H54 (cell line): ENCODE data around the gene RAB11FIP4.
"Not testable (repeated sequence)": the region's sequence is repeated elsewhere in the genome, so short reads cannot be mapped to it uniquely, and the experiment has no call there.

Experiments used
- DNase-seq: peaks from one replicate; pipeline ENCODE4 v3.0.0; 2011; ENCODE audit warnings: low spot score, mixed read lengths; ENCODE audit not compliant: insufficient read length
- FAIRE-seq: peaks from 3 replicates; lab custom pipeline; 2011; peaks lifted over from hg19 to GRCh38; lab: Jason Lieb, UNC
- POLR2A ChIP-seq: IDR thresholded peaks from 2 replicates; pipeline ENCODE4 v1.6.1; 2011; ENCODE audit warnings: low read depth, mild to moderate bottlenecking, low read length

Gene RAB11FIP4

GRCh38 chr17:31437720-31438400 is 46.4 kb downstream of the RAB11FIP4 start:
- no peak for FAIRE-seq
- no peak for TF ChIP-seq POLR2A
- DNase-seq: no peak

DNA sequence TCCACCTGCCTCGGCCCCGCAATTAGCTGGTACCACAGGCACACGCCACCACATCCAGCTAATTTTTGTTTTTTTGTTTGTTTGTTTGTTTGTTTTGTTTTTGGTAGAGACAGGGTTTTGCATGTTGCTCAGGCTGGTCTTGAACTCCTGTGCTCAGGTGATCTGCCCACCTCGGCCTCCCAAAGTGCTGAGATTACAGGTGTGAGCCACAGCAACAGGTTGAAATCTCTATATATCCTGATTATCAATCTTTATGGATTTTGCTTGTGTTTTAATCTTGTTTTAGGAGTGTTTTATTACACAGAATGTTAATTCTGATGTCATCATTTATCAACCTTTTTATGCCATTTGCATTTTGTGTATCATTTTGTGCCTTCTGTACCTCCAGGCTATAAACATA is 48.2 kb downstream of the RAB11FIP4 start:
- FAIRE-seq (no peak), DNase-seq (no peak)
- no peak for TF ChIP-seq POLR2A

DNA sequence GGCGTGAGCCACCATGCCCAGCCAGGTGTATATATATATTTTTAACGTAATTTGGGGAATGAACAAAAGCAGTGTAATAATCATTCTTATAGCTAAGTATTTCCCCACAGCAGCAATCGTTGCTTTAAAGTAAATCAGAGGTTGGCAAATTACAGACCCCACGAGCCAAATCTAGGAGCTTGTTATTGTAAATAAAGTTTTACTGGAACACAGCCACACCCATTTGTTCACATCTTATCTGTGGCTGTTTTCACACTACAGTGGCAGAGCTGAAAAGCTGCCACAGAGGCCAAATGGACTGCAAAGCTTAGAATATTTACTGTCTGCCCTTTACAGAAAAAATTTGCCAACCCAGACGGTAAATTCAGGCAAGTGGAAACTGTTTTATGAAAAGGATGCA is 50.8 kb downstream of the RAB11FIP4 start:
- no peak for TF ChIP-seq POLR2A

DNA sequence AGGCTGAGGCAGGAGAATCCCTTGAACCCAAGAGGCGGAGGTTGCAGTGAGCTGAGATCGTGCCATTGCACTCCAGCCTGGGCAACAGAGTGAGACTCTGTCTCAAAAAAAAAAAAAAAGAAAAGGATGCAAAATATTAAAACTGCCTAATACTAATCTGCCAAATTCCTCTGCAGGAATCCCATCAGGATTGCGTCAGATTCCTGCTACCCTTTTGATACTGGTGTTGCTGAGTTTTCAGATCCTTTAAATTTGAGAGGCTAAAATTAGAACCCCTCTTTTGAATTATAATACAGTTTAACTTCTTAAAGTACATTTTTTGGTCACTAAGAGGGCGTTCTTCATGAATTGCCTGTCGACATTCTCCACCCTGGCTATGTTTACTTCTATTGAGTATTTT is 51.4 kb downstream of the RAB11FIP4 start:
- FAIRE-seq, DNase-seq: not testable (repeated sequence)

More for the DNA sequence above, 50.8 kb downstream of the RAB11FIP4 start:
- no peak for DNase-seq
- FAIRE-seq: no peak

DNA sequence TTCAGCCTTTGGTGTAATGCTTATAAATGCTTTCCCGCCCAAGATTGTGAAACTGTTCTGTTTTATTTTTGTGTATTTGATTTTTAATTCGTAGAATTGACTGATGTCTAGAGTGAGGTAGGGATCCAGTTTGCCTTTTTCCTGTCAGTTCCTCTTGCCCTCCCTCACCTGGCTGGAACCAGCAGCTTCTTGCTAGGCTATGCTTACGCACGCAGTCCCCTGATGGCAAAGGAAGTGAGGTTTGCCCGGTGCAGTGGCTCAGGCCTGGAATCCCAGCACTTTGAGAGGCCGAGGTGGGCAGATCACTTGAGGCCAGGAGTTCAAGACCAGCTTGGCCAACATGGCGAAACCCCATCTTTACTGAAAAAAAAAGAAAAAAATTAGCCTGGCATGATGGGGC is 51.9 kb downstream of the RAB11FIP4 start:
- no peak for TF ChIP-seq POLR2A
- FAIRE-seq (no peak), DNase-seq (no peak)

- no peak for TF ChIP-seq POLR2A
- FAIRE-seq (no peak), DNase-seq (no peak)
Measured at GRCh38 chr17:31444026-31444425, 52.6 kb downstream of the RAB11FIP4 start.

DNA sequence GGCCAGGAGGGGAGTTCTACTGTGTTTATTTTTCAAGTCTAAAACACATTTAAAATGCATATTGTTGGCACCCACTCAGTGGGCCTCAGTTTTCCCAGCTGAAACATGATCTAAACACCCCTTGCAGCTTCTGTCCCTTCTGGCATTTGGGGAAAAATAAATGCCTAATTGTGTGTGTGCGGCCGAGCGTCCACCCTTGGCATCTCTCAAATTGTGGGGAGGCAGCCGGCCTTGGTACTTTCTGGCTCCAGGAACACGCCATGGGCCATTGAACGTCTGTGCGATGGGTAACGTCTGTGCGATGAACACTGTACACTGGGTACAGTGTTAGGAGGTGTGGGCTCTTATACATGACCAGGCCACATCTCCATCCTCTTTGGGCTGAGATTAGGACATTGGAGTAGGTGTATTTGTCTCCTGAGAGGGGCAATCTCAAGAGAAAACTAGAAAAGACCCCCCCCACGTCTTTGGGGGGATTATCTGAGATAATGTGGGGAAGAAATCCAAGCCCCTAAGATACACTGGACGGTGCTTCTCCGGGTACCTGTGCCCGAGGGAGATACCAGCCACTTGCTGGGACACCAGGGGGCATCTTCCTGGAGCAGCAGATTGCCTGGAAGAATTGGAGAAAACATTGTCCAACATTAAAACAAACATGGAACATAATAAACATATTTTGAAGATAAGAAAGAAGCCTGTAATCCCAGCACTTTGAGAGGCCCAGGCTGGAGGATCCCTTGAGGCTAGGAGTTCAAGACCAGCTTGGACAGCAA is 54.9 kb downstream of the RAB11FIP4 start:
- no peak for TF ChIP-seq POLR2A
- DNase-seq (no peak), FAIRE-seq (no peak)

DNA sequence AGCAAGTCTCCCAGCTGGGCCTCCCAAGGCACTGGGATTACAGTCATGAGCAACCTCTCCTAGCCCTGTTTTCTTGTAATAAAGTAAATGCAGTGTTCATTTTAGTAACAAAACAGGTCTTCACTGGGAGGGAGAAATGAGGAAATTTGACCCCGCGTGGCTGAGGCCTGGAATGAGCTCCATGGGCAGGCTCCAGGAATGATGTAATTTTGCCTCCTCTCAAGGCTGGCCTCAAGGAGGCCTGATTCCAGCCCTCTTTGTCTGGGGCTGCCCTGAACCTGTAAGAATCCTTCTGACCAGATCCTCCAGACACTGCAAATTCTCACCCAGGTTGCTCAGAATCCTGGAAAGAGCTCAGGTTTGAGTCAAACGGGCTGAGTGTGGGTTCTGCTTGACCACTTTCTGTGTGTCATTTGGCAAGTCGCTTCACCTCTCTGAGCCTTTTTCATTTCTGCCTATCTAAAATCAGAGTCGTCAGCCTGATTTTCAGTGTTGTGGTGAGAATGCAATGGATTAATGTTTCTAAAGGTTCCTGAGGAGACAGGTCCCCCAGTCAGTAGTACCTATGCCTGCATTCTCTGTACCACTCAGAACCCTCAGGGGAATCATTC is 57.1 kb downstream of the RAB11FIP4 start:
- no peak for TF ChIP-seq POLR2A
- DNase-seq: no peak
- FAIRE-seq: no peak

- no peak for FAIRE-seq
- TF ChIP-seq POLR2A: no peak
- DNase-seq: no peak
Measured at GRCh38 chr17:31449111-31449510, 57.6 kb downstream of the RAB11FIP4 start.

- FAIRE-seq (no peak), DNase-seq (no peak)
- no peak for TF ChIP-seq POLR2A
Measured at GRCh38 chr17:31449746-31450145, 58.3 kb downstream of the RAB11FIP4 start.

- no peak for FAIRE-seq
Measured at GRCh38 chr17:31452101-31452500, 60.6 kb downstream of the RAB11FIP4 start.

GRCh38 chr17:31452561-31453110 is 61.2 kb downstream of the RAB11FIP4 start:
- FAIRE-seq (no peak), DNase-seq (no peak)
- TF ChIP-seq POLR2A: no peak

More at GRCh38 chr17:31452101-31452500, 60.6 kb downstream of the RAB11FIP4 start:
- no peak for TF ChIP-seq POLR2A
- DNase-seq: no peak

- FAIRE-seq (no peak), DNase-seq (no peak)
- no peak for TF ChIP-seq POLR2A
Measured at GRCh38 chr17:31453896-31454295, 62.4 kb downstream of the RAB11FIP4 start.

DNA sequence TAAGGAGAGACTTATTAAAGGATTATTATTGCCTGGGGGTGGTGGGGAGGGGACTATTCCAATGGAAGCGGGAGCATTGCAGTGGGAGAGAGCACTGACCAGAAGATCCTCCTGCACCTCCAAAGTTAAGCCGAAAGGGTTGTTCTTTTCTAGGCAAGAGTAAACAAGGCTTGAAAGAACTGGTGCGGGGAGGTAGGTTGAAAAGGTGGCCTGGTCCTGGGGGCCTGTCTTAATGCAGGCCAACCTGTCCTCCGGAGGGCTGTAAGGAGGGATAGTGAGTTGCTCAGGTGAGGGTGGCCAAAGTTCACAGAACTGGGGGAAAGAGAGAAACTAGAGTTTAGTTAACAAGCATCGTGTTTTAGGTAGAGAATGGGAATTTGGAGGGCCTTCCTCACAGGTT is 65.3 kb downstream of the RAB11FIP4 start:
- DNase-seq: no peak

More for the DNA sequence above, 65.3 kb downstream of the RAB11FIP4 start:
- TF ChIP-seq POLR2A: no peak
- FAIRE-seq: no peak
